Left hindlimb (tissue), 1 donor: ENCODE data around the gene RFTN1.
A peak's percentile ranks its signal among the peaks of the same experiment; 100 is the strongest.

ENCODE experiments used
- DNase-seq: peaks from one replicate; pipeline ENCODE4 v3.0.0-alpha.2; 2018

RFTN1 gene

GRCh38 chr3:16484984-16485383 lies 28.5 kb downstream of the RFTN1 start:
- DNase-seq: no peak

- DNase-seq: peak; percentile 61
Observed at GRCh38 chr3:16484216-16484615, 29.3 kb downstream of the RFTN1 start.

GRCh38 chr3:16482770-16483531 lies 30.5 kb downstream of the RFTN1 start:
- DNase-seq: no peak

- no peak for DNase-seq
Observed at GRCh38 chr3:16482194-16482769, 31.2 kb downstream of the RFTN1 start.

GRCh38 chr3:16481546-16481897 lies 32.0 kb downstream of the RFTN1 start:
- DNase-seq: no peak

GRCh38 chr3:16480861-16481545 lies 32.5 kb downstream of the RFTN1 start:
- DNase-seq: no peak

- no peak for DNase-seq
Observed at GRCh38 chr3:16478516-16478915, 35.0 kb downstream of the RFTN1 start.

- DNase-seq: no peak
Observed at GRCh38 chr3:16477521-16477920, 36.0 kb downstream of the RFTN1 start.

GRCh38 chr3:16477056-16477455 lies 36.4 kb downstream of the RFTN1 start:
- DNase-seq: no peak

- DNase-seq: no peak
Observed at GRCh38 chr3:16476636-16477035, 36.9 kb downstream of the RFTN1 start.

- DNase-seq: no peak
Observed at GRCh38 chr3:16475766-16476165, 37.7 kb downstream of the RFTN1 start.

GRCh38 chr3:16474920-16475319 lies 38.6 kb downstream of the RFTN1 start:
- no peak for DNase-seq

- DNase-seq: no peak
Observed at GRCh38 chr3:16474216-16474615, 39.3 kb downstream of the RFTN1 start.

GRCh38 chr3:16472593-16472992 lies 40.9 kb downstream of the RFTN1 start:
- DNase-seq: no peak

- no peak for DNase-seq
Observed at GRCh38 chr3:16471897-16472296, 41.6 kb downstream of the RFTN1 start.

GRCh38 chr3:16470590-16470989 lies 42.9 kb downstream of the RFTN1 start:
- no peak for DNase-seq

GRCh38 chr3:16468336-16469098 lies 45.0 kb downstream of the RFTN1 start:
- no peak for DNase-seq

- DNase-seq: no peak
Observed at GRCh38 chr3:16468002-16468335, 45.5 kb downstream of the RFTN1 start.

GRCh38 chr3:16467393-16467792 lies 46.1 kb downstream of the RFTN1 start:
- DNase-seq: no peak

- DNase-seq: no peak
Observed at GRCh38 chr3:16466822-16467221, 46.7 kb downstream of the RFTN1 start.

GRCh38 chr3:16464511-16465148 lies 48.9 kb downstream of the RFTN1 start:
- DNase-seq: no peak

- no peak for DNase-seq
Observed at GRCh38 chr3:16463914-16464313, 49.6 kb downstream of the RFTN1 start.

GRCh38 chr3:16463119-16463518 lies 50.4 kb downstream of the RFTN1 start:
- no peak for DNase-seq
